A673 (cell line): ENCODE measurements around the gene RFT1. TPM values are rescaled to one million over a fixed set of nuclear protein-coding genes. Genes with fewer than 3 reads are reported as not detected.

Source experiments
- BruUV-seq: library from RNA; stranded (reverse); fragments of 400-500 nt; replicated peaks from 2 replicates; lab custom pipeline; 2021; lab: Mats Ljungman, UMichigan
- CTCF ChIA-PET: fragments of 300-600 bp; sonication (Branson Sonifier 250); formaldehyde crosslinking; loops from one replicate; lab custom pipeline; 2022; ENCODE audit warnings: antibody characterized with exemption; lab: Charles Lee
- POLR2A ChIA-PET: fragments of 300-600 bp; sonication (Branson Sonifier 250); formaldehyde crosslinking; loops from one replicate; lab custom pipeline; 2022; ENCODE audit warnings: antibody characterized with exemption; ENCODE audit not compliant: low non-redundant PET; lab: Charles Lee
- DNase-seq: peaks from one replicate; pipeline ENCODE4 v3.0.0-alpha.2; 2015; ENCODE audit warnings: low spot score
- H3K27ac ChIP-seq: fragments of 200-600 bp; sonication (generic); 2 replicates; pipeline ENCODE4 v1.5.1; 2016; ENCODE audit warnings: mixed run types, low read depth, mild to moderate bottlenecking, mixed read lengths, antibody characterized with exemption, low read length; ENCODE audit not compliant: poor library complexity, severe bottlenecking
- H3K27me3 ChIP-seq: fragments of 200-600 bp; sonication (generic); replicated peaks from 2 replicates; pipeline ENCODE4 v1.6.1; 2017; ENCODE audit warnings: mixed run types, low read depth, mild to moderate bottlenecking, mixed read lengths, antibody characterized with exemption, low read length; ENCODE audit not compliant: insufficient read depth, poor library complexity
- H3K36me3 ChIP-seq: fragments of 200-600 bp; sonication (generic); 2 replicates; pipeline ENCODE4 v1.6.1; 2016; ENCODE audit warnings: mixed run types, mild to moderate bottlenecking, mixed read lengths, antibody characterized with exemption, low read length; ENCODE audit not compliant: insufficient read depth, poor library complexity, severe bottlenecking
- H3K4me1 ChIP-seq: fragments of 200-600 bp; sonication (generic); 2 replicates; pipeline ENCODE4 v1.6.1; 2017; ENCODE audit warnings: mixed run types, mild to moderate bottlenecking, mixed read lengths, antibody characterized with exemption, low read length; ENCODE audit not compliant: insufficient read depth, poor library complexity, severe bottlenecking
- H3K4me3 ChIP-seq: fragments of 200-600 bp; sonication (generic); 2 replicates; pipeline ENCODE4 v1.5.1; 2016; ENCODE audit warnings: low read depth, mixed run types, mild to moderate bottlenecking, mixed read lengths, low read length; ENCODE audit not compliant: poor library complexity, severe bottlenecking
- H3K9me3 ChIP-seq: fragments of 200-600 bp; sonication (generic); 2 replicates; pipeline ENCODE4 v1.6.1; 2016; ENCODE audit warnings: mixed run types, low read depth, mild to moderate bottlenecking, mixed read lengths, antibody characterized with exemption, low read length; ENCODE audit not compliant: poor library complexity, severe bottlenecking
- CTCF ChIP-seq: fragments of 300-800, 200-600 bp; sonication (generic); conservative IDR thresholded peaks from 2 replicates; pipeline ENCODE4 v1.5.1; 2017; ENCODE audit warnings: low read depth, mild to moderate bottlenecking, antibody characterized with exemption, low read length, moderate library complexity, mixed read lengths
- EZH2 ChIP-seq: fragments of 200-600 bp; sonication (generic); IDR thresholded peaks from 2 replicates; pipeline ENCODE4 v1.6.1; 2017; ENCODE audit warnings: borderline replicate concordance, low read depth, mild to moderate bottlenecking, mixed read lengths, antibody characterized with exemption, low read length; ENCODE audit not compliant: poor library complexity, severe bottlenecking
- intact Hi-C: fragments of 100-400 bp; cut with micrococcal nuclease; formaldehyde crosslinking; loops from one replicate; pipeline ENCODE4 v1.10.0; 2022; ENCODE audit not compliant: unreplicated experiment
- total RNA-seq: library from RNA; stranded (reverse); gene quantifications from 2 replicates; pipeline ENCODE4 v1.2.3, GENCODE V29; 2021

RFT1 gene
- total RNA-seq, 1 experiment from 2014 or later = 16.7 TPM

- no peaks in the 10 kb centered on the region for H3K27me3 ChIP-seq
- no TSS peak for BruUV-seq
- H3K27ac ChIP-seq = no peak overlapping the region
- no peaks in the 10 kb centered on the region for H3K36me3 ChIP-seq
- TF ChIP-seq CTCF (no peak), EZH2 (no peak)
- H3K4me1 ChIP-seq = no peaks in the 10 kb centered on the region
- no peak for DNase-seq
- ChIA-PET POLR2A (no interaction called here), CTCF (no interaction called here)
- intact Hi-C loops = no loop called here
- no peak overlapping the region for H3K4me3 ChIP-seq
- H3K9me3 ChIP-seq = no peaks in the 10 kb centered on the region
These were observed 24.6 kb upstream of the RFT1 start for GRCh38 chr3:53154881-53155285.

GRCh38 chr3:53153980-53154379 lies 23.7 kb upstream of the RFT1 start:
- H3K36me3 ChIP-seq = no peaks in the 10 kb centered on the region
- ChIA-PET POLR2A (no interaction called here), CTCF (no interaction called here)
- no TSS peak for BruUV-seq
- H3K4me1 ChIP-seq = no peaks in the 10 kb centered on the region
- H3K4me3 ChIP-seq = no peak overlapping the region
- TF ChIP-seq EZH2 (no peak), CTCF (no peak)
- H3K9me3 ChIP-seq = no peaks in the 10 kb centered on the region
- DNase-seq = no peak
- no peaks in the 10 kb centered on the region for H3K27me3 ChIP-seq
- H3K27ac ChIP-seq = no peak overlapping the region
- intact Hi-C loops = no loop called here

- Histone ChIP-seq H3K36me3 (no peaks in the 10 kb centered on the region), H3K4me1 (no peaks in the 10 kb centered on the region), H3K27me3 (no peaks in the 10 kb centered on the region), H3K4me3 (no peak overlapping the region), H3K9me3 (no peaks in the 10 kb centered on the region), H3K27ac (no peak overlapping the region)
- TF ChIP-seq EZH2 = no peak
- no peak for TF ChIP-seq CTCF
- intact Hi-C loops = no loop called here
- ChIA-PET POLR2A (no interaction called here), CTCF (no interaction called here)
- no TSS peak for BruUV-seq
- DNase-seq = no peak
These were observed 23.1 kb upstream of the RFT1 start for GRCh38 chr3:53153264-53153823.
